Head of caudate nucleus (tissue), 42 donors: ENCODE data around the gene ADAMTS13.
"Not testable (repeated sequence)": the region's sequence is repeated elsewhere in the genome, so short reads cannot be mapped to it uniquely, and the experiment has no call there.

Experiments used
- DNase-seq, 42 donors: peaks; one replicate each; pipeline versions ENCODE4 v3.0.0 to v3.0.0-alpha.2; 2020 to 2021; ENCODE audit warnings: mixed read lengths in 7 of 42
- intact Hi-C: fragments of 100-400 bp; cut with DNase I; formaldehyde crosslinking; loops from one replicate; pipeline ENCODE4 v1.15.0; 2022

ADAMTS13 gene

GRCh38 chr9:133421615-133422542 lies at the start of gene ADAMTS13:
ADAMTS13 (plus strand) TSS chr9:133422367; CDS start chr9:133422444, 77 bp downstream.
- DNase-seq, result no peak
- intact Hi-C loops, result no loop called here

- no peak for DNase-seq
- intact Hi-C loops, result loop anchor here (5.0 kb wide), 1 partner anchor 763 kb away; the partner anchor contains the start of gene WDR5
Measured at GRCh38 chr9:133374612-133375115, 47.5 kb upstream of the ADAMTS13 start.

- DNase-seq, result peak in 7 of 42 donors; percentile 12 to 47 (median 32)
- intact Hi-C loops, result loop anchor here (5.0 kb wide), 1 partner anchor 762 kb away; the partner anchor contains the start of gene WDR5
Measured at GRCh38 chr9:133375116-133375723, 46.9 kb upstream of the ADAMTS13 start.

- DNase-seq, result peak; percentile 91 to 99 (median 97)
- intact Hi-C loops, result loop anchor here (5.0 kb wide), 1 partner anchor 761 kb away; the partner anchor contains the start of gene WDR5
Measured at GRCh38 chr9:133375724-133376654, 46.2 kb upstream of the ADAMTS13 start, which contains the start of the genes STKLD1 and SURF4. STKLD1 (plus strand) TSS chr9:133376366; CDS start chr9:133376474, 108 bp downstream. SURF4 (minus strand) TSS chr9:133376060; CDS start chr9:133375969, 91 bp downstream.

GRCh38 chr9:133377280-133377679 lies 44.9 kb upstream of the ADAMTS13 start:
- intact Hi-C loops, result loop anchor here (5.0 kb wide), 1 partner anchor 760 kb away; the partner anchor contains the start of gene WDR5

GRCh38 chr9:133377721-133378216 lies 44.4 kb upstream of the ADAMTS13 start:
- no peak for DNase-seq
- intact Hi-C loops, result loop anchor here (5.0 kb wide), 1 partner anchor 760 kb away; the partner anchor contains the start of gene WDR5

More at GRCh38 chr9:133377280-133377679, 44.9 kb upstream of the ADAMTS13 start:
- DNase-seq, result not testable (repeated sequence)

GRCh38 chr9:133378408-133378962 lies 43.7 kb upstream of the ADAMTS13 start:
- no peak for DNase-seq
- intact Hi-C loops, result loop anchor here (5.0 kb wide), 1 partner anchor 759 kb away; the partner anchor contains the start of gene WDR5

- intact Hi-C loops, result loop anchor here (5.0 kb wide), 1 partner anchor 758 kb away; the partner anchor contains the start of gene WDR5
- DNase-seq, result peak; percentile 50 to 92 (median 77)
Measured at GRCh38 chr9:133379153-133380086, 42.7 kb upstream of the ADAMTS13 start.

GRCh38 chr9:133380734-133381133 lies 41.4 kb upstream of the ADAMTS13 start:
- intact Hi-C loops, result no loop called here
- no peak for DNase-seq

GRCh38 chr9:133382507-133383141 lies 39.5 kb upstream of the ADAMTS13 start:
- no peak for DNase-seq
- intact Hi-C loops, result no loop called here

- no peak for DNase-seq
- intact Hi-C loops, result no loop called here
Measured at GRCh38 chr9:133383438-133383837, 38.7 kb upstream of the ADAMTS13 start.

- DNase-seq, result no peak
- intact Hi-C loops, result no loop called here
Measured at GRCh38 chr9:133384736-133385321, 37.3 kb upstream of the ADAMTS13 start.

GRCh38 chr9:133385452-133385851 lies 36.7 kb upstream of the ADAMTS13 start:
- intact Hi-C loops, result no loop called here

GRCh38 chr9:133386338-133386737 lies 35.8 kb upstream of the ADAMTS13 start:
- no peak for DNase-seq
- intact Hi-C loops, result no loop called here

More at GRCh38 chr9:133385452-133385851, 36.7 kb upstream of the ADAMTS13 start:
- peak in 3 of 42 donors; percentile 20 to 24 (median 22) for DNase-seq

- no peak for DNase-seq
- intact Hi-C loops, result no loop called here
Measured at GRCh38 chr9:133387680-133388079, 34.5 kb upstream of the ADAMTS13 start.
